OCI-LY1 (cell line): ENCODE measurements around the gene NKAIN2.

Experiments used
- H2AFZ ChIP-seq: fragments of 200-600 bp; sonication (generic), shearing (Covaris generic); 2 replicates; pipeline ENCODE4 v1.6.0; 2014; ENCODE audit warnings: antibody characterized with exemption, mild to moderate bottlenecking, low read length
- H3F3A ChIP-seq: fragments of 200-600 bp; sonication (generic), shearing (Covaris generic); 2 replicates; pipeline ENCODE4 v1.6.0; 2014; ENCODE audit warnings: mild to moderate bottlenecking, antibody characterized with exemption, low read length, moderate library complexity; ENCODE audit not compliant: insufficient read depth
- H3K27ac ChIP-seq: fragments of 200-600 bp; sonication (generic); 2 replicates; pipeline ENCODE4 v1.5.1; 2014; ENCODE audit warnings: low read length, mixed run types, mild to moderate bottlenecking, low read depth; ENCODE audit not compliant: poor library complexity, severe bottlenecking
- H3K27me3 ChIP-seq: fragments of 200-600 bp; sonication (generic); 2 replicates; pipeline ENCODE4 v1.6.0; 2014; ENCODE audit warnings: antibody characterized with exemption, mild to moderate bottlenecking, low read length, moderate library complexity; ENCODE audit not compliant: insufficient read depth
- H3K36me3 ChIP-seq: fragments of 200-600 bp; sonication (generic); 2 replicates; pipeline ENCODE4 v1.6.1; 2014; ENCODE audit warnings: mild to moderate bottlenecking, antibody characterized with exemption, low read length, moderate library complexity, mixed read lengths; ENCODE audit not compliant: insufficient read depth
- H3K4me1 ChIP-seq: fragments of 200-600 bp; sonication (generic); 2 replicates; pipeline ENCODE4 v1.5.1; 2014; ENCODE audit warnings: mild to moderate bottlenecking, low read length, moderate library complexity; ENCODE audit not compliant: insufficient read depth, severe bottlenecking
- H3K4me2 ChIP-seq: fragments of 200-600 bp; sonication (generic), shearing (Covaris generic); 2 replicates; pipeline ENCODE4 v1.6.1; 2014; ENCODE audit warnings: low read length
- H3K4me3 ChIP-seq: fragments of 200-600 bp; sonication (generic); 2 replicates; pipeline ENCODE4 v1.5.1; 2014; ENCODE audit warnings: low read length, low read depth, mild to moderate bottlenecking, mixed read lengths; ENCODE audit not compliant: poor library complexity, severe bottlenecking
- H3K79me2 ChIP-seq: fragments of 200-600 bp; shearing (Covaris generic); 2 replicates; pipeline ENCODE4 v1.6.1; 2016; ENCODE audit warnings: mixed run types, low read length, mixed read lengths; ENCODE audit not compliant: insufficient read depth
- H3K9ac ChIP-seq: fragments of 200-600 bp; sonication (generic), shearing (Covaris generic); 2 replicates; pipeline ENCODE4 v1.6.1; 2014; ENCODE audit warnings: mild to moderate bottlenecking, low read length, mixed read lengths
- H3K9me2 ChIP-seq: fragments of 200-600 bp; sonication (generic), shearing (Covaris generic); 2 replicates; pipeline ENCODE4 v1.6.1; 2014; ENCODE audit warnings: low read depth, mild to moderate bottlenecking, low read length, mixed read lengths
- H3K9me3 ChIP-seq: fragments of 200-600 bp; shearing (Covaris generic); 2 replicates; pipeline ENCODE4 v1.6.1; 2014; ENCODE audit warnings: low read length, mixed read lengths
- H4K20me1 ChIP-seq: fragments of 200-600 bp; sonication (generic), shearing (Covaris generic); 2 replicates; pipeline ENCODE4 v1.6.0; 2016; ENCODE audit warnings: mild to moderate bottlenecking, low read length; ENCODE audit not compliant: insufficient read depth
- CTCF ChIP-seq: fragments of 200-600 bp; sonication (generic), shearing (Covaris generic); IDR thresholded peaks from 2 replicates; pipeline ENCODE4 v1.5.1; 2017; ENCODE audit warnings: mild to moderate bottlenecking, antibody characterized with exemption, low read length, moderate library complexity, mixed read lengths
- EZH2 ChIP-seq: fragments of 200-600 bp; sonication (generic), shearing (Covaris generic); IDR thresholded peaks from 2 replicates; pipeline ENCODE4 v1.8.0; 2017; ENCODE audit warnings: borderline replicate concordance, mixed run types, mild to moderate bottlenecking, antibody characterized with exemption, low read length, moderate library complexity, mixed read lengths

The NKAIN2 gene

GRCh38 chr6:124660185-124660584, 856.5 kb downstream of the NKAIN2 start:
- no peaks in the 10 kb centered on the region for H3K36me3 ChIP-seq
- H3K9me2 ChIP-seq: no peaks in the 10 kb centered on the region
- no peaks in the 10 kb centered on the region for H3K79me2 ChIP-seq
- no peaks in the 10 kb centered on the region for H3K27me3 ChIP-seq
- no peak overlapping the region for H3K9ac ChIP-seq
- no peak overlapping the region for H3K4me2 ChIP-seq
- H4K20me1 ChIP-seq: no peaks in the 10 kb centered on the region
- no peaks in the 10 kb centered on the region for H3K4me1 ChIP-seq
- no peak overlapping the region for H2AFZ ChIP-seq
- H3K9me3 ChIP-seq: no peaks in the 10 kb centered on the region
- H3K4me3 ChIP-seq: no peak overlapping the region
- H3F3A ChIP-seq: no peaks in the 10 kb centered on the region
- no peak overlapping the region for H3K27ac ChIP-seq
- TF ChIP-seq CTCF (no peak), EZH2 (no peak)

- Histone ChIP-seq H3F3A (no peaks in the 10 kb centered on the region), H3K9me2 (no peaks in the 10 kb centered on the region), H3K79me2 (no peaks in the 10 kb centered on the region), H3K4me2 (no peak overlapping the region), H3K27ac (no peak overlapping the region), H3K4me1 (no peaks in the 10 kb centered on the region), H3K4me3 (no peak overlapping the region), H3K9me3 (no peaks in the 10 kb centered on the region), H3K36me3 (no peaks in the 10 kb centered on the region), H3K9ac (no peak overlapping the region), H2AFZ (no peak overlapping the region), H3K27me3 (no peaks in the 10 kb centered on the region), H4K20me1 (no peaks in the 10 kb centered on the region)
- no peak for TF ChIP-seq EZH2
Observed at GRCh38 chr6:124661097-124661661, 857.5 kb downstream of the NKAIN2 start.

DNA sequence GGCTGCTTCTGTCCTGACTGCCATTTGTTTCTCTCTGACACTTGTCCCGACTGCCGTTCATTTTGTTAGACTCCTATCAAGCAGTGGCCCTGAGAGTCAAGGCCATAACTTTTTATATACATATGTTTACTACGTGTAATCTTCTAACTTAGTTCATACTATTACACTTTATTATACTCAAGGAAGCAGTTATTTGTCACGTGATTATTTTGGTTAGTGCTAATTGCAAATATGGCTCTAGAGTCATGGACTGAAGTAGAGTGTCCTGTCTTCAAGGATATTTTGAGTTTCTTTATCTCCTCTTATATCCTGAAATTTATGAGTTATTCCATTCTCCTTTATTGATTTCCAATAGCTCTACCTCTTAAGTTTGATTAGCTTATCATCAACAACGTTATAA, 864.4 kb downstream of the NKAIN2 start:
- Histone ChIP-seq H3K9me3 (no peaks in the 10 kb centered on the region), H3F3A (no peaks in the 10 kb centered on the region), H3K27ac (no peak overlapping the region), H3K36me3 (no peaks in the 10 kb centered on the region), H3K4me3 (no peak overlapping the region), H3K9me2 (no peaks in the 10 kb centered on the region), H3K4me2 (no peak overlapping the region), H4K20me1 (no peaks in the 10 kb centered on the region), H3K79me2 (no peaks in the 10 kb centered on the region), H3K27me3 (no peaks in the 10 kb centered on the region), H3K4me1 (peaks cover 11% of the 10 kb centered on the region), H3K9ac (no peak overlapping the region), H2AFZ (no peak overlapping the region)
- TF ChIP-seq CTCF (no peak), EZH2 (no peak)
